Progenitor cell of endocrine pancreas (in vitro differentiated cells): ENCODE data around the gene ESR2. TPM values are rescaled to one million over a fixed set of nuclear protein-coding genes. Genes with fewer than 3 reads are reported as not detected.
"Not testable (repeated sequence)": the region's sequence is repeated elsewhere in the genome, so short reads cannot be mapped to it uniquely, and the experiment has no call there.

Experiments
- DNase-seq: peaks from one replicate; pipeline ENCODE4 v3.0.0; 2021; ENCODE audit warnings: low spot score; ENCODE audit not compliant: unreplicated experiment
- H3K27ac Mint-ChIP-seq: 2 replicates; pipeline ENCODE4 v1.8.0; 2021; ENCODE audit warnings: mild to moderate bottlenecking, moderate library complexity, mixed read lengths
- H3K27me3 Mint-ChIP-seq: 2 replicates; pipeline ENCODE4 v1.8.0; 2021; ENCODE audit warnings: mixed read lengths
- H3K36me3 Mint-ChIP-seq: 2 replicates; pipeline ENCODE4 v1.8.0; 2022; ENCODE audit warnings: mixed read lengths; ENCODE audit not compliant: insufficient read depth
- H3K4me1 Mint-ChIP-seq: 2 replicates; pipeline ENCODE4 v1.8.0; 2021; ENCODE audit warnings: low read depth, mixed read lengths
- H3K4me3 Mint-ChIP-seq: 2 replicates; pipeline ENCODE4 v1.8.0; 2021; ENCODE audit warnings: low read depth, mild to moderate bottlenecking, moderate library complexity, mixed read lengths
- H3K9me3 Mint-ChIP-seq: 2 replicates; pipeline ENCODE4 v1.8.0; 2021; ENCODE audit warnings: low read depth, mixed read lengths
- total RNA-seq: library from RNA; stranded (reverse); gene quantifications from 2 replicates; pipeline ENCODE4 v1.2.1, GENCODE V29; 2021
- TF ChIP-seq, protein P1 (sequence below): fragments of 200-600 bp; sonication (generic); IDR thresholded peaks from one replicate; pipeline ENCODE4 v1.5.0; 2021; ENCODE audit warnings: antibody characterized with exemption, mild to moderate bottlenecking; ENCODE audit not compliant: unreplicated experiment

Gene ESR2
- total RNA-seq, 1 donor from 2014 or later, result 0.29 TPM

DNA sequence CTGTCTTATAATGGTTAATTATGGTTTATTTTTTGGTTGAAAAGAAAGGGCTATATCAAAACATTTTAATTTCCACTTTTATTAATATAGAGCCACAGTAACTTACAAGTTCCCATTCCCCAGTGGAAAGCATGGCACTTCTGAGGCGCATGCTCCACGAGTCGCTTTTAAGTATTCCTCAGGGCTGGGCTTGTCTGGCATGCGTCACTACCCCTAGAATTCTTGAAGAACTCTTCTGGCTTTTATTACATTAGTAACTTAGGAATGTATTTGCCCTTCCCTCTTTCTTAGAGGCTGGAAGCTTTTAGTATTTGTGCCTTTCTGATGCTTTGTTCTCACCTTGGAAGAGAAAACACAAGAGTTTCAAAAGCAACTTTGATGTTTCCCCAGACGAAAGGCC is 81.1 kb downstream of the ESR2 start:
- Mint-ChIP-seq H3K27ac (peak overlapping the region; percentile 96), H3K36me3 (peaks cover 46% of the 10 kb centered on the region)

GRCh38 chr14:64212666-64213065 is 81.5 kb downstream of the ESR2 start:
- Mint-ChIP-seq H3K27me3 (no peaks in the 10 kb centered on the region), H3K27ac (peak overlapping the region; percentile 96), H3K4me3 (no peak overlapping the region), H3K4me1 (peaks cover 20% of the 10 kb centered on the region), H3K36me3 (peaks cover 44% of the 10 kb centered on the region), H3K9me3 (no peaks in the 10 kb centered on the region)
- TF ChIP-seq, protein P1, sequence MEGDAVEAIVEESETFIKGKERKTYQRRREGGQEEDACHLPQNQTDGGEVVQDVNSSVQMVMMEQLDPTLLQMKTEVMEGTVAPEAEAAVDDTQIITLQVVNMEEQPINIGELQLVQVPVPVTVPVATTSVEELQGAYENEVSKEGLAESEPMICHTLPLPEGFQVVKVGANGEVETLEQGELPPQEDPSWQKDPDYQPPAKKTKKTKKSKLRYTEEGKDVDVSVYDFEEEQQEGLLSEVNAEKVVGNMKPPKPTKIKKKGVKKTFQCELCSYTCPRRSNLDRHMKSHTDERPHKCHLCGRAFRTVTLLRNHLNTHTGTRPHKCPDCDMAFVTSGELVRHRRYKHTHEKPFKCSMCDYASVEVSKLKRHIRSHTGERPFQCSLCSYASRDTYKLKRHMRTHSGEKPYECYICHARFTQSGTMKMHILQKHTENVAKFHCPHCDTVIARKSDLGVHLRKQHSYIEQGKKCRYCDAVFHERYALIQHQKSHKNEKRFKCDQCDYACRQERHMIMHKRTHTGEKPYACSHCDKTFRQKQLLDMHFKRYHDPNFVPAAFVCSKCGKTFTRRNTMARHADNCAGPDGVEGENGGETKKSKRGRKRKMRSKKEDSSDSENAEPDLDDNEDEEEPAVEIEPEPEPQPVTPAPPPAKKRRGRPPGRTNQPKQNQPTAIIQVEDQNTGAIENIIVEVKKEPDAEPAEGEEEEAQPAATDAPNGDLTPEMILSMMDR, result no peak
- no peak for DNase-seq

More for the DNA sequence above, 81.1 kb downstream of the ESR2 start:
- no peaks in the 10 kb centered on the region for H3K9me3 Mint-ChIP-seq
- no peak overlapping the region for H3K4me3 Mint-ChIP-seq
- TF ChIP-seq, protein P1, result no peak
- no peaks in the 10 kb centered on the region for H3K27me3 Mint-ChIP-seq
- H3K4me1 Mint-ChIP-seq, result peaks cover 20% of the 10 kb centered on the region
- DNase-seq, result no peak

- peaks cover 33% of the 10 kb centered on the region for H3K36me3 Mint-ChIP-seq
- not testable (repeated sequence) for DNase-seq, H3K4me3 Mint-ChIP-seq, H3K9me3 Mint-ChIP-seq, H3K27me3 Mint-ChIP-seq, H3K27ac Mint-ChIP-seq
- H3K4me1 Mint-ChIP-seq, result peaks cover 21% of the 10 kb centered on the region
Observed at GRCh38 chr14:64210912-64211311, 83.3 kb downstream of the ESR2 start.

- H3K27ac Mint-ChIP-seq, result no peak overlapping the region
- TF ChIP-seq, protein P1, result no peak
- no peak overlapping the region for H3K4me3 Mint-ChIP-seq
- no peak for DNase-seq
- H3K27me3 Mint-ChIP-seq, result no peaks in the 10 kb centered on the region
- H3K36me3 Mint-ChIP-seq, result peaks cover 27% of the 10 kb centered on the region
- no peaks in the 10 kb centered on the region for H3K9me3 Mint-ChIP-seq
- H3K4me1 Mint-ChIP-seq, result peaks cover 22% of the 10 kb centered on the region
Observed at GRCh38 chr14:64210216-64210615, 84.0 kb downstream of the ESR2 start.

- H3K9me3 Mint-ChIP-seq, result no peaks in the 10 kb centered on the region
- no peak overlapping the region for H3K4me3 Mint-ChIP-seq
- no peak for DNase-seq
- H3K27me3 Mint-ChIP-seq, result no peaks in the 10 kb centered on the region
- peaks cover 25% of the 10 kb centered on the region for H3K36me3 Mint-ChIP-seq
- TF ChIP-seq, protein P1, result no peak
- H3K4me1 Mint-ChIP-seq, result peaks cover 22% of the 10 kb centered on the region
- H3K27ac Mint-ChIP-seq, result peak overlapping the region; percentile 71
Observed at GRCh38 chr14:64209444-64210131, 84.6 kb downstream of the ESR2 start.

GRCh38 chr14:64208981-64209380 is 85.2 kb downstream of the ESR2 start:
- no peak for DNase-seq
- H3K9me3 Mint-ChIP-seq, result no peaks in the 10 kb centered on the region
- peak overlapping the region; percentile 71 for H3K27ac Mint-ChIP-seq
- no peak overlapping the region for H3K4me3 Mint-ChIP-seq
- peaks cover 18% of the 10 kb centered on the region for H3K4me1 Mint-ChIP-seq
- peaks cover 23% of the 10 kb centered on the region for H3K36me3 Mint-ChIP-seq
- H3K27me3 Mint-ChIP-seq, result no peaks in the 10 kb centered on the region
- TF ChIP-seq, protein P1, result no peak
